Adrenal gland (tissue), 12 donors: Measurements from ENCODE around the gene PRKN. TPM values are rescaled to one million over a fixed set of nuclear protein-coding genes. Genes with fewer than 3 reads are reported as not detected.

Experiments used
- DNase-seq, 7 donors: peaks; one replicate each; pipeline ENCODE4 v3.0.0-alpha.2; 2019 to 2020
- H3K27ac ChIP-seq, 5 donors: fragments of 200-600 bp; sonication (generic) in 4 of 5; 1 replicate in 3 of 5; 2 replicates in 2 of 5; pipeline versions ENCODE4 v1.5.1 to v1.8.0; 2016 to 2020; ENCODE audit warnings: mild to moderate bottlenecking in 1 of 5
- H3K27me3 ChIP-seq: fragments of 200-600 bp; 2 replicates; pipeline ENCODE4 v1.8.0; 2021
- H3K36me3 ChIP-seq, 2 donors: fragments of 200-600 bp; replicated peaks in 1 of 2; 1 replicate in 1 of 2; 2 replicates in 1 of 2; pipeline versions ENCODE4 v1.5.1 to v1.8.0; 2018 to 2022
- H3K4me1 ChIP-seq, 2 donors: fragments of 200-600 bp; replicated peaks in 1 of 2; 1 replicate in 1 of 2; 2 replicates in 1 of 2; pipeline versions ENCODE4 v1.5.1 to v1.8.0; 2018 to 2021
- H3K4me3 ChIP-seq, 4 donors: fragments of 200-600 bp; sonication (generic) in 3 of 4; one replicate each; pipeline ENCODE4 v1.5.1; 2016 to 2018
- H3K9me3 ChIP-seq, 3 donors: fragments of 200-600 bp; sonication (generic) in 1 of 3; replicated peaks in 1 of 3; 1 replicate in 2 of 3; 2 replicates in 1 of 3; pipeline versions ENCODE4 v1.5.1 to v1.8.0; 2016 to 2021
- POLR2A ChIP-seq, 2 donors: fragments of 450-650 bp; IDR thresholded peaks; one replicate each; pipeline ENCODE4 v1.6.1; 2017; ENCODE audit warnings: antibody characterized with exemption in 2 of 2, mild to moderate bottlenecking in 2 of 2, moderate library complexity in 1 of 2
- WGBS, 4 donors: extraction: QIAGEN DNeasy Blood & Tissue Kit in 2 of 4; methylation state at CpG; one replicate each; pipeline versions ENCODE4 v1.1.5 to v1.1.7; 2013 to 2017; 5-methylcytosine and 5-hydroxymethylcytosine counted together
- intact Hi-C, 2 donors: fragments of 100-400 bp; cut with DNase I; formaldehyde crosslinking; loops; one replicate each; pipeline versions ENCODE4 v1.14.1 to v1.15.0; 2022 to 2023
- polyA plus RNA-seq, 3 donors: library from polyadenylated mRNA; stranded (reverse); fragments of 200-250 nt in 2 of 3; fragments of 350-450 nt in 1 of 3; fragmentation: Illumina TruSeq in 1 of 3; extraction: RNeasy Lipid Tissue Mini Kit (QIAGEN cat#74804) in 1 of 3; gene quantifications; one replicate each; pipeline ENCODE4 v1.2.3, GENCODE V29; 2013 to 2014
- total RNA-seq, 9 donors: library from RNA; depleted of rRNA in 4 of 9; stranded (reverse); fragments of >200 nt in 4 of 9; fragments of 120-200 nt in 1 of 9; fragmentation: NEBNext Ultra II Directional in 1 of 9; extraction: Animal tissue kit (Norgen Biotek cat#: 25700) in 1 of 9; gene quantifications; one replicate each; pipeline versions ENCODE4 v1.1.0 to v1.2.4, GENCODE V29; 2013 to 2023
- TF ChIP-seq, protein P1 (sequence below), 6 experiments: fragments of 450-650 bp in 4 of 6; fragments of 200-600 bp in 2 of 6; sonication (generic) in 1 of 6; IDR thresholded peaks; 1 replicate in 5 of 6; 2 replicates in 1 of 6; pipeline versions ENCODE4 v1.5.1 to v1.8.0; 2016 to 2021; ENCODE audit warnings: antibody characterized with exemption in 6 of 6, mild to moderate bottlenecking in 2 of 6, moderate library complexity in 1 of 6
- donor health status: healthy with polysubstance abuse.
- donor health status: Bipolar disorder and iron deficiency.
- donor health status: DM: yes; HTN: yes; CAD: no.
- donor health status: DM: no; HTN: no; CAD: no.
- donor health status: DM: no; HTN: no; CAD: no.
- donor health status: DM: yes; HTN: yes; CAD: no.

PRKN gene
- total and polyA plus RNA-seq, 12 donors, result 1.9 to 159 (median 13.3) TPM

DNA sequence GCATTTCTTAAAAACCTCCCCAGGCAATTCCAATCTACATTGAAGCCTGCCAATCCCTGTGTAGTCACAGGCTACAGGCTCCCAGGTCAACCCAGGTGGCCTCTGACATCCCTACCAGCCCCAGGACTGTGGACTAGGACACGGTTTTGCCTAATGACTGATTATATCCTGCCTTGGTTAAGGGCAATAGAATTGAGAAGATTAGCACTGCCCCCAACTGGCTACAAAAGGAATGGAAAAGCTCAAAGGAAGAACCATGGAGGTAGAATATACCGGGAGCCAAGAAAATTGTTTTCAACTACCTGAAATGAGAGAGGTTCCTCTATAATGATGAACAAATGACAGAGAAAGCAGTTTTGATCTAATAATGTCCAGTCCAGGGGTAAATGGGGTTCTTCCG, 1032.6 kb downstream of the PRKN start:
- H3K36me3 ChIP-seq, result no peaks in the 10 kb centered on the region
- intact Hi-C loops, result loop anchor here in 1 of 2 donors (10.0 kb wide), 1 partner anchor 280 kb away; no protein-coding TSS in a partner anchor
- DNase-seq, result peak in 2 of 7 donors; percentile 8 to 24
- H3K9me3 ChIP-seq, result no peaks in the 10 kb centered on the region
- TF ChIP-seq POLR2A (IDR thresholded peaks at IDR 0.05), result no peak
- TF ChIP-seq, protein P1, sequence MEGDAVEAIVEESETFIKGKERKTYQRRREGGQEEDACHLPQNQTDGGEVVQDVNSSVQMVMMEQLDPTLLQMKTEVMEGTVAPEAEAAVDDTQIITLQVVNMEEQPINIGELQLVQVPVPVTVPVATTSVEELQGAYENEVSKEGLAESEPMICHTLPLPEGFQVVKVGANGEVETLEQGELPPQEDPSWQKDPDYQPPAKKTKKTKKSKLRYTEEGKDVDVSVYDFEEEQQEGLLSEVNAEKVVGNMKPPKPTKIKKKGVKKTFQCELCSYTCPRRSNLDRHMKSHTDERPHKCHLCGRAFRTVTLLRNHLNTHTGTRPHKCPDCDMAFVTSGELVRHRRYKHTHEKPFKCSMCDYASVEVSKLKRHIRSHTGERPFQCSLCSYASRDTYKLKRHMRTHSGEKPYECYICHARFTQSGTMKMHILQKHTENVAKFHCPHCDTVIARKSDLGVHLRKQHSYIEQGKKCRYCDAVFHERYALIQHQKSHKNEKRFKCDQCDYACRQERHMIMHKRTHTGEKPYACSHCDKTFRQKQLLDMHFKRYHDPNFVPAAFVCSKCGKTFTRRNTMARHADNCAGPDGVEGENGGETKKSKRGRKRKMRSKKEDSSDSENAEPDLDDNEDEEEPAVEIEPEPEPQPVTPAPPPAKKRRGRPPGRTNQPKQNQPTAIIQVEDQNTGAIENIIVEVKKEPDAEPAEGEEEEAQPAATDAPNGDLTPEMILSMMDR (IDR thresholded peaks at IDR 0.05), result peak; percentile 19 to 54 (median 46)
- no peak overlapping the region for H3K27ac ChIP-seq
- H3K27me3 ChIP-seq, result no peaks in the 10 kb centered on the region
- H3K4me3 ChIP-seq, result no peak overlapping the region
- peaks cover 0 to 9% of the 10 kb centered on the region in 2 donors for H3K4me1 ChIP-seq
- 72 to 77% (median 76%) methylated on average over 3 of the region's 3 CpGs for WGBS, 4 donors

- no peak for TF ChIP-seq POLR2A (IDR thresholded peaks at IDR 0.05)
- TF ChIP-seq, protein P1 (IDR thresholded peaks at IDR 0.05), result no peak
- Histone ChIP-seq H3K27me3 (no peaks in the 10 kb centered on the region), H3K4me3 (no peak overlapping the region), H3K9me3 (no peaks in the 10 kb centered on the region), H3K36me3 (no peaks in the 10 kb centered on the region), H3K27ac (no peak overlapping the region), H3K4me1 (no peaks in the 10 kb centered on the region)
- 89 to 95% (median 93%) methylated on average over 4 of the region's 4 CpGs for WGBS, 4 donors
- DNase-seq, result no peak
- intact Hi-C loops, result no loop called here
Observed at GRCh38 chr6:161686655-161687054, 1040.9 kb downstream of the PRKN start.

DNA sequence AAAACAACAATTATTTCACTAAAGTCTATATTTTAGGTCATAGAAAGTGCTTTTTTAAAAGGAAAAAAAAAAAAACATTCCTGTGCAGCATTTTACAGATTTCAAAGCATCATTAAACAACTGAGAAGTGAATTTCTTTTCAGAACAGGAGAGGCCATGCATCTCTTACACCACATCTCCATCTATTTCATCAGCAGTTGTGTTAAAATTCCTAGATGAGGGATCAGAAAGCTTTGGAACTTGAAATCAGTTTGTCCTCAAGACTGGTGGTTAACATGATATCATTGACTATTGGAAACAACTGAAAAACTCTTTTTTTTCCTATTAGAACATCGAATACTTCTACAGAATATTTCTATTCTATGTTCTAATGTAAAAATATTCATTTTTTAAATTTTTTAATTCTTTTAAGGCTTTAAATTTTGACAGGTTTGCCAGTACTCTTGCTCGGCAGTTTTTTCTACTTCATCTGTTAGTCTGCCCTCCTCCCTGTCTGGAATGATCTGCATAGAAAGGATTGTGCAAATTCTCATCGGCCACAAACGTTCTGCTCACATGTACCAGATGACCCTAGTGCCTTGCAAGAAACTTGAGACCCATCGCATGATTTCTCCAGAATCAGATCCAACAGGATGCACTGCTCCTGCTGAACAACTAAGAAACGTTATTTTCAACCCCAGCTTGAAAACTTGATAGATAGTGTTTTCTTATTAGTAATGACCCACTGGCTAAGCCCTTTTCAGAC, 1042.7 kb downstream of the PRKN start:
- H3K4me3 ChIP-seq, result no peak overlapping the region
- no peak overlapping the region for H3K27ac ChIP-seq
- no peak for DNase-seq
- no peaks in the 10 kb centered on the region for H3K4me1 ChIP-seq
- TF ChIP-seq, protein P1 (IDR thresholded peaks at IDR 0.05), result no peak
- no peak for TF ChIP-seq POLR2A (IDR thresholded peaks at IDR 0.05)
- no peaks in the 10 kb centered on the region for H3K27me3 ChIP-seq
- intact Hi-C loops, result no loop called here
- WGBS, 4 donors, result 62 to 86% (median 79%) methylated on average over 6 of the region's 6 CpGs
- H3K36me3 ChIP-seq, result no peaks in the 10 kb centered on the region
- H3K9me3 ChIP-seq, result no peaks in the 10 kb centered on the region

DNA sequence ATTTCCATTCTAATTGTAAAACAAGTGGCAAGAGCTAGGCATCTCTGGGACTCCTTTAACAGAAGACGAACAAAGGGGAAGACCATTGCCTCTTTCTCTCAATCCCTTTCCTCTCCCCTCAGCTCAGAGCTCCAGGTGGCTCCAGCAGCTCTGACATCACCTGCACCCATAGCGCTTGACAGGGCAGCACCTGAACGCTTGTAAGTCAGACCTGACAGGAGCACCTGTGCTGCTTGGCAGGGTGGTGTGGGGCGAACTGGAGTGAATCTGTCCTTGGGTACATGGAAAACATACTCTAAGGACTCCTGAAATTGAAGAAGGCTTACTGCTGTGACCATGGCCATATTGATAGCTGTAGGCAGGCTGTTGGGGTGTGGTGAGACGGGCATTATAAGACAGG, 1044.2 kb downstream of the PRKN start:
- Histone ChIP-seq H3K4me1 (no peaks in the 10 kb centered on the region), H3K36me3 (no peaks in the 10 kb centered on the region), H3K27ac (no peak overlapping the region), H3K4me3 (no peak overlapping the region), H3K27me3 (no peaks in the 10 kb centered on the region), H3K9me3 (no peaks in the 10 kb centered on the region)
- WGBS, 4 donors, result 86 to 94% (median 94%) methylated on average over 5 of the region's 5 CpGs
- intact Hi-C loops, result no loop called here
- no peak for DNase-seq
- TF ChIP-seq POLR2A (IDR thresholded peaks at IDR 0.05), result no peak
- TF ChIP-seq, protein P1 (IDR thresholded peaks at IDR 0.05), result no peak
